RWPE1 (cell line): ENCODE results near the gene CPNE2.

Source experiments
- CTCF ChIA-PET: fragments of 350-600 bp; sonication (Branson Sonifier 250); formaldehyde crosslinking; extraction: SDS; loops from one replicate; lab custom pipeline; 2021; lab: Yijun Ruan, JAX
- POLR2A ChIA-PET: fragments of 400-600 bp; formaldehyde crosslinking; extraction: SDS; loops from one replicate; lab custom pipeline; 2020; ENCODE audit warnings: antibody characterized with exemption; ENCODE audit not compliant: low non-redundant PET; lab: Yijun Ruan, JAX
- DNase-seq: peaks from one replicate; pipeline ENCODE4 v3.0.0; 2012; ENCODE audit warnings: low spot score
- H3K27ac ChIP-seq: fragments of 450-650 bp; 2 replicates; pipeline ENCODE4 v1.5.1; 2017
- TF ChIP-seq, protein P1 (sequence below): fragments of 450-650 bp; conservative IDR thresholded peaks from 2 replicates; pipeline ENCODE4 v1.5.1; 2017; ENCODE audit warnings: low read depth, mild to moderate bottlenecking

The CPNE2 gene

GRCh38 chr16:57113664-57114063 lies 21.3 kb downstream of the CPNE2 start:
- ChIA-PET POLR2A (interaction anchor here (0.5 kb wide), 1 partner anchor 246 kb away, joined by 3 read pairs; no protein-coding TSS in a partner anchor), CTCF (interaction anchor here (0.5 to 1.4 kb wide), 2 partner anchors 9 to 21 kb away, joined by 3 read pairs; no protein-coding TSS in a partner anchor)
- no peak for DNase-seq
- TF ChIP-seq, protein P1, sequence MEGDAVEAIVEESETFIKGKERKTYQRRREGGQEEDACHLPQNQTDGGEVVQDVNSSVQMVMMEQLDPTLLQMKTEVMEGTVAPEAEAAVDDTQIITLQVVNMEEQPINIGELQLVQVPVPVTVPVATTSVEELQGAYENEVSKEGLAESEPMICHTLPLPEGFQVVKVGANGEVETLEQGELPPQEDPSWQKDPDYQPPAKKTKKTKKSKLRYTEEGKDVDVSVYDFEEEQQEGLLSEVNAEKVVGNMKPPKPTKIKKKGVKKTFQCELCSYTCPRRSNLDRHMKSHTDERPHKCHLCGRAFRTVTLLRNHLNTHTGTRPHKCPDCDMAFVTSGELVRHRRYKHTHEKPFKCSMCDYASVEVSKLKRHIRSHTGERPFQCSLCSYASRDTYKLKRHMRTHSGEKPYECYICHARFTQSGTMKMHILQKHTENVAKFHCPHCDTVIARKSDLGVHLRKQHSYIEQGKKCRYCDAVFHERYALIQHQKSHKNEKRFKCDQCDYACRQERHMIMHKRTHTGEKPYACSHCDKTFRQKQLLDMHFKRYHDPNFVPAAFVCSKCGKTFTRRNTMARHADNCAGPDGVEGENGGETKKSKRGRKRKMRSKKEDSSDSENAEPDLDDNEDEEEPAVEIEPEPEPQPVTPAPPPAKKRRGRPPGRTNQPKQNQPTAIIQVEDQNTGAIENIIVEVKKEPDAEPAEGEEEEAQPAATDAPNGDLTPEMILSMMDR, result no peak
- no peak overlapping the region for H3K27ac ChIP-seq

GRCh38 chr16:57115168-57115513 lies 22.8 kb downstream of the CPNE2 start:
- H3K27ac ChIP-seq, result no peak overlapping the region
- ChIA-PET CTCF (interaction anchor here (0.6 kb wide), 1 partner anchor 126 kb away, joined by 3 read pairs; the partner anchor contains the start of gene NLRC5), POLR2A (interaction anchor here (0.6 kb wide), 1 partner anchor 592 kb away, joined by 4 read pairs; no protein-coding TSS in a partner anchor)
- no peak for DNase-seq
- TF ChIP-seq, protein P1, result no peak

DNA sequence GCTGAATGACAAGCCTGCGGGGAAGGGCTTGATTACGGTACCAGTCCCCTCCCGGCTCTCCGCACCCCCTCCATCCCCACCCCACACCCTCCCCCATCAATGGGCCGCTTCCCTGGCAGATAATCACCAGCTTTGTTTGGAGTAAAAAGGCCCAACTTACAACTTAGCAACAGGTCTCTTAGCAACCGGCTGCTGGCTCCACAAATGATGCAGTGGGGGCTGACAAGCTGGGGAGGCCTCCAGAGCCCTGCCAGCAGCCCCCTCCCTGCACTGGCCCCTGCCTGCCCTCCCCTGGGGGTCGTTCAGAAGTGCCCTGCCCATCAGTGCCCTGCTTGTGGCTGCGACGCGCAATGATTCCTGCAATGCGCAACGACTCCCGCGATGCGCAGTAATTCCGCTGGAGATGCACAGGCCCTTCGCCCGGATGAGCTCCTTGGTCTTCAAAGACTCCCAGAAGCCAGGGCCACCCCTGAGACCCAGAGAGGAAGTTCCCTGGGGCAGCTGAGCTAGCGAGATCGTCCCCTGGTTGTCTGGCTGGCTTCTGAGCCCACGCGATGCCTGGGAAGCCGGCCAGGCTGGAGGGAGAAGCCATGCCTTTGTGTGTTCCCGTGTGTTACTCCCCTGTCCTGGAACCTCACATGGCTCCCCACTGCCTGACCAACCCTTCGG lies 23.3 kb downstream of the CPNE2 start:
- TF ChIP-seq, protein P1, result no peak
- CTCF ChIA-PET, result interaction anchor here (0.6 kb wide), 1 partner anchor 126 kb away, joined by 3 read pairs; the partner anchor contains the start of gene NLRC5
- DNase-seq, result no peak
- H3K27ac ChIP-seq, result no peak overlapping the region
- POLR2A ChIA-PET, result interaction anchor here (0.6 kb wide), 1 partner anchor 592 kb away, joined by 4 read pairs; no protein-coding TSS in a partner anchor

GRCh38 chr16:57118461-57119084 lies 26.2 kb downstream of the CPNE2 start:
- no peak for DNase-seq
- TF ChIP-seq, protein P1, result no peak
- no peak overlapping the region for H3K27ac ChIP-seq
- ChIA-PET CTCF (interaction anchor here (0.6 to 0.7 kb wide), 2 partner anchors 25 to 168 kb away, joined by 3 read pairs; no protein-coding TSS in a partner anchor), POLR2A (no interaction called here)

GRCh38 chr16:57123216-57123973 lies 31.0 kb downstream of the CPNE2 start:
- no peak for DNase-seq

More at GRCh38 chr16:57123216-57123973, 31.0 kb downstream of the CPNE2 start:
- ChIA-PET POLR2A (no interaction called here), CTCF (interaction anchor here (0.7 kb wide), 1 partner anchor 19 kb away, joined by 4 read pairs; no protein-coding TSS in a partner anchor)
- peak overlapping the region; percentile 17; the same call in 1 of the 2 replicates for H3K27ac ChIP-seq
- TF ChIP-seq, protein P1, result no peak
